Fibroblast of the aortic adventitia (primary cell): ENCODE results near the gene PRKCB. TPM values are rescaled to one million over a fixed set of nuclear protein-coding genes. Genes with fewer than 3 reads are reported as not detected.

Experiments
- DNase-seq: peaks from one replicate; pipeline ENCODE4 v3.0.0-alpha.2; 2010; ENCODE audit warnings: low read depth
- H3K4me3 ChIP-seq: 2 replicates; pipeline ENCODE4 v1.5.1; 2011; ENCODE audit warnings: low read depth, mild to moderate bottlenecking, control low read depth, low read length, moderate library complexity
- total RNA-seq: library from RNA; depleted of rRNA; stranded (reverse); fragments of >200 nt; gene quantifications from 2 replicates; pipeline ENCODE4 v1.2.3, GENCODE V29; 2012; ENCODE audit warnings: low replicate concordance
- TF ChIP-seq, protein P1 (sequence below): IDR thresholded peaks from 2 replicates; pipeline ENCODE4 v1.5.1; 2011; ENCODE audit warnings: mild to moderate bottlenecking, low read length, control low read depth, inconsistent platforms; ENCODE audit not compliant: insufficient read depth

The PRKCB gene
- total RNA-seq, 1 donor = not detected

DNA sequence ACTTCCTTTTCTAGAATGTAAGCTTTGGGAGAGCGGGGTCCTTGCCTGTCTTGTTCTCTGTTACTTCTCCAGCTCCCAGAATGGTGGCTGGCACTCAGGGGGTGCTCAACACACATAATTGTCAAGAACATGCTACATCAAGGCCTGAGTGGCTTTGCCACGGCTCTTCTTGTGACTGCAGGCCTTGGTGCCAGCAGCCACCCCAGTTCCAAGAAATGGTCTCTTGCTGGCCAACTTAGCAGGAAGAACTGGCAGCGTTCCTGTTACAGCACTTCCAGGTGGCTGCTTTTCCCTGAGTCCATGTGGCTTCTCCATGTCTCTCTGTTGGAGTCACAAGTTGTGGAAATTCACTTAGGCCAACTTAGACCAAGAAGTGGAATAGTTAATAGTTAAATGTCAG lies 36.1 kb downstream of the PRKCB start:
- H3K4me3 ChIP-seq = no peak overlapping the region
- DNase-seq = no peak
- TF ChIP-seq, protein P1, sequence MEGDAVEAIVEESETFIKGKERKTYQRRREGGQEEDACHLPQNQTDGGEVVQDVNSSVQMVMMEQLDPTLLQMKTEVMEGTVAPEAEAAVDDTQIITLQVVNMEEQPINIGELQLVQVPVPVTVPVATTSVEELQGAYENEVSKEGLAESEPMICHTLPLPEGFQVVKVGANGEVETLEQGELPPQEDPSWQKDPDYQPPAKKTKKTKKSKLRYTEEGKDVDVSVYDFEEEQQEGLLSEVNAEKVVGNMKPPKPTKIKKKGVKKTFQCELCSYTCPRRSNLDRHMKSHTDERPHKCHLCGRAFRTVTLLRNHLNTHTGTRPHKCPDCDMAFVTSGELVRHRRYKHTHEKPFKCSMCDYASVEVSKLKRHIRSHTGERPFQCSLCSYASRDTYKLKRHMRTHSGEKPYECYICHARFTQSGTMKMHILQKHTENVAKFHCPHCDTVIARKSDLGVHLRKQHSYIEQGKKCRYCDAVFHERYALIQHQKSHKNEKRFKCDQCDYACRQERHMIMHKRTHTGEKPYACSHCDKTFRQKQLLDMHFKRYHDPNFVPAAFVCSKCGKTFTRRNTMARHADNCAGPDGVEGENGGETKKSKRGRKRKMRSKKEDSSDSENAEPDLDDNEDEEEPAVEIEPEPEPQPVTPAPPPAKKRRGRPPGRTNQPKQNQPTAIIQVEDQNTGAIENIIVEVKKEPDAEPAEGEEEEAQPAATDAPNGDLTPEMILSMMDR = no peak

DNA sequence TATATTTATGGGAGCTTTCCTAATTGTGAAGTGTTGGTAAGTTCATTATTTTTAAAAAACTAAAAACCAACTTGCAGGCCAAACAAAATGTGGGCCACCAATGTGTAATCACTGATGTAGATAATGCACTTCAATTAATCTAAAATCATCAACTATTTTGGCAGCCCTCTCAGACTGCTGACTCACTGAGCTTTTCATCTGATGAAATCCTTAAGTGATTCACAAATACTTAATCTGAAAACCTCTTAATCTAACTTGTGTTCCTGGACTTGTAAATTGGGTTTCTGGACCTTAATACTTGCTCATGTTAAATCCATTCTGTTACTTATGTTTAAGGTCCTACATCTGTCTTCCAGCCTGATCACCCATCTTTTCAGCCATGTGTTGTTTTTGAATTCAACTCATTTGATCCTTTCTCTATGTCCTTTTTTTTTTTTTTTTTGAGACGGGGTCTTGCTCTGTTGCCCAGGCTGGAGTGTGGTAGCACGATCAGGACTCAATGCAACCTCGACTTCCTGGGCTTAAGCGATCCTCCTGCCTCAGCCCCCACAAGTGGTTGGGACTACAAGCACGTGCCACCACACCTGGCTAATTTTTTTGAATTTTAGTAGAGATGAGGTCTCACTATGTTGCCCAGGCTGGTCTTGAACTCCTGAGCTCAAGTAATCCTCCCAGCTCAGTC lies 39.0 kb downstream of the PRKCB start:
- TF ChIP-seq, protein P1 = no peak
- DNase-seq = peak; percentile 13
- H3K4me3 ChIP-seq = no peak overlapping the region

DNA sequence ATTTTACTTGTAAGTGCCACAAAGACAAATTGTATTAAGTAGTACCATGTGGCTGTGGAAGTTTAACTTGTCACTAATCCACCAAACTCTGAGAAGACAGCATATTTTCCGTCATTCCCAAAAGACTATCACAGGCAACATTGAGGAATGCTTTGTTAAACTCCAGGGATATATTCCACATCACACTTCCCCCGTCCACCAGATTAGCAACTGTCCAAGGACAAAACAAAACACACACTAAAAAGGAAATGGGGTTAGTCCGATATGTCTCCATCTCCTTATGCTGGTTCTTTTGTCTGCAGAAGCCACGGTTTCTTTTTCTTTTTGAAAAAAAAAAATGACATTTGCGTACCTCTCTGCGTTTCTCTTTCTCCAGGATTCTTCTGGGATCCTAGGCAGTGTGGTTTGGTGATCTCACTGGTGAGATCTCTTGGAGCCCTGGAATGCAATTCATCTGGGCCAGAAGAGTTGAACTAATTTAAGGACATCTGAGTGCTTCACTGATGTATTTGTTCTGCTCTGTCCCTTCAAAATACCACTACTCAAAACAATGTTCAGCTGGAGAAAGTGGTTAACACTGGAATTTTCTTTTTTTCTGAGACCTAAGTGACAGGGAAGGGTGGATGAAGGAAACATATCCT lies 40.6 kb downstream of the PRKCB start:
- no peak for DNase-seq

DNA sequence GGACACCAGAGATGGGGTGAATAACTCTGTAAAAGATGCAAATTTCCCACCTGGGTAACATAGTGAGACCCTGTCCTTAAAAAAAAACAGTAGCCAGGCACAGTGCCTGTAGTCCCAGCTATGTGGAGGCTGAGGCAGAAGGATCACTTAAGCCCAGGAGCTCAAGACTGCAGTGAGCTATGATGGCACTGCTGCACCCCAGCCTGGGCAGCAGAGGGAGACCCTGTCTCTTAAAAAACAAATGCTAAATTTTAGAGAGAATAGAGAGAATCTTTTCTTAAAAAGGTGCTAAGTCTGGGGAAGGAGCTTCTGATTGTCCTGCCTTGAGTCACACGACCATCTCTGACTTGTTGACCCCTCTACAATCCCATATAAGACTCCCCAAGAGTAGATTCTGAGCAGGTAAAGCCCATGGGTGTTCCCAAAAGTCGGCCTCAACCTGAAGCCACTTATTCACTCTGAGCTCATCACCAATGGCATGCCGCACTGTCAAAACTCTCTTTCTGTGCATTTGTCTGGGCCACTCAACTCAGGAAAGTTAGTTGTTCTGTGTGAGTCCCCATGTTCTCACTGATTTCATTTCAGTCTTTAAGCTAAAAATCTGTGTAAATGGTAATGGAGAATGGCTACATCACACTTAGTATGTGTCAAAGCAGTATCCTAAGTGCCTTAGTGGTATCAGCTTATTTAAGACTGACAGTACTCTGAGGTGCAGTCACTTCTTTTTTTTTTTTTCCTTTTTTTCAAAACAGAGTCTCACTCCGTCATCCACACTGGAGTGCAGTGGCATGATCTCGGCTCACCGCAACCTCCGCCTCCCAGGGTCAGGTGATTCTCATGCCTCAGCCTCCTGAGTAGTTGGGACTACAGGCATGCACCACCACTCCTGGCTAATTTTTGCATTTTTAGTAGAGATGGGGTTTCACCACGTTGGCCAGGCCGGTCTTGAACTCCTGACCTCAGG lies 41.6 kb downstream of the PRKCB start:
- DNase-seq = no peak
- TF ChIP-seq, protein P1 = no peak
- no peak overlapping the region for H3K4me3 ChIP-seq

More for the DNA sequence above, 40.6 kb downstream of the PRKCB start:
- no peak overlapping the region for H3K4me3 ChIP-seq
- TF ChIP-seq, protein P1 = no peak

DNA sequence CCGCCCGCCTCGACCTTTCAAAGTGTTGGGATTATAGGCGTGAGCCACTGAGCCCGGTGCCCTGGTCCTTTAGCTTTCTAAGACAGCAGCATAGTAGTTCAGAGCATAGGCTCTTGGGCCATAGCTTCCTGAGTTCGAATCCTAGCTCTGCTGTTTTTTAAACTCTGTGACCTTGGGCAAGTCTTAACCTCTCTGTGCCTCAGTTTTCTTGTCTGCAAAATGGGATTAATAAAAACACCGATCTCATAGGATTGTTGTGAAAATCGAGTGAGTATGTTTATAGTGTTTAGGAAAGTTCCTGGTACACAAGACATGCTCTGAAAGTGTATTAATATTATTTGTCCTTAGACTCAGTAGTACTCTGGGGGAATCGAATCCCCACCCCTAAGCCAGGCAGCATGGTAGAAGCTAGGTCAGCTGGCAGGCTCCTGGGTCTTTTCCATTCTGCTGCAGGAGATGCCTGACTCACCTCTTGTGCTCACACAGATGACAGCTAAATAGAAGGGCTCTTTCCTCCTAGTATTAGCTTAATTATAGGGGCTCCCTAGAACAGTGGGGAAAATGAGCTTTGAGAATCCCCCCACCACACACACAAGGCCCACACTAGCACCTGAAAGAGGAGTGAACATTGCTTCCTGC lies 44.1 kb downstream of the PRKCB start:
- DNase-seq = no peak
- TF ChIP-seq, protein P1 = no peak
- no peak overlapping the region for H3K4me3 ChIP-seq

DNA sequence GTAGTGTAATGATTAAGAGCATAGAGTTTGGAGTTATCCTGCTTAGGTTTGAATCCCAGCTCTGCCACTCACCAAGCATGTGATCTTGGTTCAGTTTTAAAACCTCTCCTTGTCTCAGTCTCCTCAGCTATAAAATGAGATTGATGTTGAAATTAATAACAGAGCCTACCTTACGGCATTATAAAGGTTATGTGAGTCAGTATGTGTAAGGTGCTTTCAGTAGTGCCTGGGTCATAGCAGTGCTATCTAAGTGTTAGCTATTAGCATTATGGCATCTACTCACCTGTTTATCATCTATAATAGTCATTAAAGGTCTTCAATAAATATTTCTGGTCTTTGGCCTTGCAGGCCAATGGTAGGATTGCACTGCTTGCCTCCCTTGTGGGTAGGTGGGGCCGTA lies 53.4 kb downstream of the PRKCB start:
- TF ChIP-seq, protein P1 = no peak
- H3K4me3 ChIP-seq = no peak overlapping the region
- DNase-seq = no peak
